Neural progenitor cell (in vitro differentiated cells): ENCODE results near the gene EPB41L3. TPM values are rescaled to one million over a fixed set of nuclear protein-coding genes. Genes with fewer than 3 reads are reported as not detected.

Experiments
- DNase-seq: peaks from one replicate; pipeline ENCODE4 v3.0.0-alpha.2; 2016; ENCODE audit warnings: low spot score
- H2AFZ ChIP-seq: fragments of 200-600 bp; sonication (generic); replicated peaks from 2 replicates; pipeline ENCODE4 v1.6.1; 2016; ENCODE audit warnings: antibody characterized with exemption
- H3F3A ChIP-seq: fragments of 200-600 bp; sonication (generic); 2 replicates; pipeline ENCODE4 v1.6.1; 2016; ENCODE audit warnings: antibody characterized with exemption, low read depth
- H3K27ac ChIP-seq: fragments of 200-600 bp; sonication (generic); 2 replicates; pipeline ENCODE4 v1.5.1; 2016; ENCODE audit warnings: mild to moderate bottlenecking
- H3K27me3 ChIP-seq: fragments of 200-600 bp; sonication (generic); 2 replicates; pipeline ENCODE4 v1.6.1; 2016; ENCODE audit warnings: mild to moderate bottlenecking, moderate library complexity
- H3K36me3 ChIP-seq: fragments of 200-600 bp; sonication (generic); 2 replicates; pipeline ENCODE4 v1.5.1; 2016
- H3K4me1 ChIP-seq: fragments of 200-600 bp; sonication (generic); 2 replicates; pipeline ENCODE4 v1.6.1; 2016; ENCODE audit warnings: mixed run types
- H3K4me2 ChIP-seq: fragments of 200-600 bp; sonication (generic); 2 replicates; pipeline ENCODE4 v1.6.1; 2016
- H3K4me3 ChIP-seq: fragments of 200-600 bp; sonication (generic); 2 replicates; pipeline ENCODE4 v1.5.1; 2016
- H3K79me2 ChIP-seq: fragments of 200-600 bp; sonication (generic); 2 replicates; pipeline ENCODE4 v1.6.1; 2016; ENCODE audit warnings: low read depth
- H3K9ac ChIP-seq: fragments of 200-600 bp; sonication (generic); 2 replicates; pipeline ENCODE4 v1.6.1; 2016
- H3K9me3 ChIP-seq: fragments of 200-600 bp; sonication (generic); 2 replicates; pipeline ENCODE4 v1.5.1; 2016; ENCODE audit warnings: low read depth
- H4K20me1 ChIP-seq: fragments of 200-600 bp; sonication (generic); 2 replicates; pipeline ENCODE4 v1.6.1; 2016; ENCODE audit warnings: low read depth
- H3K27ac Mint-ChIP-seq: 3 replicates; pipeline ENCODE4 v1.8.0; 2021; ENCODE audit warnings: mixed read lengths
- H3K27me3 Mint-ChIP-seq: 2 replicates; pipeline ENCODE4 v1.8.0; 2022; ENCODE audit warnings: low read depth, mild to moderate bottlenecking, inconsistent platforms, moderate library complexity, mixed read lengths; ENCODE audit not compliant: insufficient read depth
- H3K36me3 Mint-ChIP-seq: 3 replicates; pipeline ENCODE4 v1.8.0; 2021; ENCODE audit warnings: mixed read lengths
- H3K4me1 Mint-ChIP-seq: 3 replicates; pipeline ENCODE4 v1.8.0; 2021; ENCODE audit warnings: mixed read lengths
- H3K4me3 Mint-ChIP-seq: 3 replicates; pipeline ENCODE4 v1.8.0; 2021; ENCODE audit warnings: mild to moderate bottlenecking, moderate library complexity, mixed read lengths
- H3K9me3 Mint-ChIP-seq: 3 replicates; pipeline ENCODE4 v1.8.0; 2020; ENCODE audit warnings: mixed read lengths
- EZH2 ChIP-seq: fragments of 200-600 bp; sonication (generic); IDR thresholded peaks from 2 replicates; pipeline ENCODE4 v1.6.1; 2017; ENCODE audit warnings: antibody characterized with exemption, mild to moderate bottlenecking, moderate library complexity
- EZH2phosphoT487 ChIP-seq: fragments of 200-600 bp; sonication (generic); IDR thresholded peaks from 2 replicates; pipeline ENCODE4 v1.6.1; 2017; ENCODE audit warnings: antibody characterized with exemption
- total RNA-seq: library from RNA; depleted of rRNA; stranded (reverse); fragments of >200 nt; gene quantifications from 2 replicates; pipeline ENCODE4 v1.2.3, GENCODE V29; 2015; ENCODE audit warnings: low replicate concordance
- TF ChIP-seq, protein P1 (sequence below): fragments of 200-600 bp; sonication (generic); IDR thresholded peaks from 2 replicates; pipeline ENCODE4 v1.5.1; 2017; ENCODE audit warnings: antibody characterized with exemption, mild to moderate bottlenecking

Gene EPB41L3
- total RNA-seq, 1 donor from 2014 or later, result 8.6 TPM

DNA sequence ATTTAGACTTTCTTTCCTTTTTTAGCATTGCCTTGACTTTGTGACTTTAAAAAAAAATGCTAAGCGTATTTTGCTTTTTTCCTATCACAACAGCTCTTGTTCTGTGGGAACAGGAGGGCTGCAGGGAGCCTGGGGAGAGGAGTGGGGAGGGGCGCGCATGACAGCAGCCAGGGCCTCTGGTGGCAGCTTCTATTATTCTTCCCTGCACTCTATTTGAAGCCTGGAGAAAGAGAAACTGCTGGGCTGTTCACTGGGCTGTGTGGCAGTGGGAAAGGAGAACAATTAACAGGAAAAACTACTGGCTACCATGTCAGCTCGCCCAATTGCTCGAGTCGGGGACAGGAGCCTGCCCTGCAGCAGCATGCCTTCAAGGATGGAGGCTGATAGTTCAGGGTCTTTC lies 129.3 kb downstream of the EPB41L3 start:
- peak; percentile 77 for DNase-seq
- peak overlapping the region; percentile 54 for H3K4me3 Mint-ChIP-seq
- Histone ChIP-seq H3K9ac (no peak overlapping the region), H3K4me3 (no peak overlapping the region), H4K20me1 (no peaks in the 10 kb centered on the region), H3F3A (peaks cover 10% of the 10 kb centered on the region), H3K4me2 (peak overlapping the region; percentile 68), H3K9me3 (no peaks in the 10 kb centered on the region), H3K27me3 (no peaks in the 10 kb centered on the region), H3K27ac (no peak overlapping the region), H2AFZ (peak overlapping the region; percentile 54), H3K4me1 (peaks cover 24% of the 10 kb centered on the region), H3K36me3 (no peaks in the 10 kb centered on the region), H3K79me2 (no peaks in the 10 kb centered on the region)
- no peaks in the 10 kb centered on the region for H3K27me3 Mint-ChIP-seq
- no peaks in the 10 kb centered on the region for H3K9me3 Mint-ChIP-seq
- H3K27ac Mint-ChIP-seq, result peak overlapping the region; percentile 92
- peaks cover 36% of the 10 kb centered on the region for H3K4me1 Mint-ChIP-seq
- no peak for TF ChIP-seq EZH2phosphoT487
- TF ChIP-seq, protein P1, sequence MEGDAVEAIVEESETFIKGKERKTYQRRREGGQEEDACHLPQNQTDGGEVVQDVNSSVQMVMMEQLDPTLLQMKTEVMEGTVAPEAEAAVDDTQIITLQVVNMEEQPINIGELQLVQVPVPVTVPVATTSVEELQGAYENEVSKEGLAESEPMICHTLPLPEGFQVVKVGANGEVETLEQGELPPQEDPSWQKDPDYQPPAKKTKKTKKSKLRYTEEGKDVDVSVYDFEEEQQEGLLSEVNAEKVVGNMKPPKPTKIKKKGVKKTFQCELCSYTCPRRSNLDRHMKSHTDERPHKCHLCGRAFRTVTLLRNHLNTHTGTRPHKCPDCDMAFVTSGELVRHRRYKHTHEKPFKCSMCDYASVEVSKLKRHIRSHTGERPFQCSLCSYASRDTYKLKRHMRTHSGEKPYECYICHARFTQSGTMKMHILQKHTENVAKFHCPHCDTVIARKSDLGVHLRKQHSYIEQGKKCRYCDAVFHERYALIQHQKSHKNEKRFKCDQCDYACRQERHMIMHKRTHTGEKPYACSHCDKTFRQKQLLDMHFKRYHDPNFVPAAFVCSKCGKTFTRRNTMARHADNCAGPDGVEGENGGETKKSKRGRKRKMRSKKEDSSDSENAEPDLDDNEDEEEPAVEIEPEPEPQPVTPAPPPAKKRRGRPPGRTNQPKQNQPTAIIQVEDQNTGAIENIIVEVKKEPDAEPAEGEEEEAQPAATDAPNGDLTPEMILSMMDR, result peak; percentile 28
- H3K36me3 Mint-ChIP-seq, result no peaks in the 10 kb centered on the region

DNA sequence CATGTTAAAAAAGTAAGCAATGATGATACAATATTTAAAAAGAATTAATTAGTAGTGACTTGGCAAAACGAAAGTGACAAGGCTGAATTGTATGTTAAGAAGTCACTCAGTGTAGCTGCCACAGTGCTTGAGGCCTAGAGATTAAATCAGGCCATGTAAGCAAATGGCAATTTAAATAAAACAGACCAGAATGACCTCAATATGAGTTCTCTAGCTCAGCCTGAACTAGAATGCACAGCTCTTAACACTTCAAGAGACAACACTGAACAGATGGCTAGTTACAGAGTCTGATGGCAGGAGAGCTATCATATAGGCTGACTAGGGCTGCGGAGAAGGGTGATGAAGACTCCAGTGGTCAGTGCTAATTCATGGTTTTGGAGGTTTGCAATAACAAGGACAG lies 130.3 kb downstream of the EPB41L3 start:
- H3K36me3 ChIP-seq, result no peaks in the 10 kb centered on the region
- H3F3A ChIP-seq, result peaks cover 10% of the 10 kb centered on the region
- H3K4me2 ChIP-seq, result no peak overlapping the region
- no peaks in the 10 kb centered on the region for H3K79me2 ChIP-seq
- peaks cover 24% of the 10 kb centered on the region for H3K4me1 ChIP-seq
- H3K4me3 ChIP-seq, result no peak overlapping the region
- no peak overlapping the region for H3K9ac ChIP-seq
- Mint-ChIP-seq H3K4me3 (no peak overlapping the region), H3K27ac (peak overlapping the region; percentile 79), H3K27me3 (no peaks in the 10 kb centered on the region), H3K36me3 (no peaks in the 10 kb centered on the region), H3K4me1 (peaks cover 36% of the 10 kb centered on the region), H3K9me3 (no peaks in the 10 kb centered on the region)
- TF ChIP-seq, protein P1, result no peak
- TF ChIP-seq EZH2phosphoT487 (no peak), EZH2 (no peak)
- no peaks in the 10 kb centered on the region for H4K20me1 ChIP-seq
- no peaks in the 10 kb centered on the region for H3K27me3 ChIP-seq
- H3K27ac ChIP-seq, result no peak overlapping the region
- H3K9me3 ChIP-seq, result no peaks in the 10 kb centered on the region
- no peak overlapping the region for H2AFZ ChIP-seq
- DNase-seq, result no peak

DNA sequence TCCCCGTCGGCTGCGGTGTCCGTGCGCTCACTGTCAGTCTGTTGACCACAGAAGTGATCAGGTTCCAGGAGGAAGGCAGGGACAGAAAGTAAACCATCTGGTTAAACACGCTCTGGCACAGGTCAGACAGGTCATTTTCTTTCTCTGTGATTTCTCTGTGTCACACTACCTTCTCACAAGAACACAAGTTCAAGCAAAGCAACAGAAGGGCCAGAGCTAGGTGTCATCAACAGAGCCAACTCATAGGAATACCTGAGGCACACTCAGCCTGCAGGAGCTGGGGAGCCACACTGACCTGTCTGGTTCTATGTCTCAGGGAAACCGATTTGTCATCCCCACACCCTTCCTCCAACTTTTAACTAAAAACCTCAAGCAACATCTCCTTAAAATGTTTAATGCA lies 133.2 kb downstream of the EPB41L3 start:
- Histone ChIP-seq H2AFZ (peak overlapping the region; percentile 48), H3K27me3 (no peaks in the 10 kb centered on the region), H3K9me3 (no peaks in the 10 kb centered on the region), H3K9ac (no peak overlapping the region), H3K4me2 (no peak overlapping the region), H3F3A (peaks cover 10% of the 10 kb centered on the region), H3K4me1 (peaks cover 24% of the 10 kb centered on the region), H3K36me3 (no peaks in the 10 kb centered on the region), H3K27ac (no peak overlapping the region), H4K20me1 (no peaks in the 10 kb centered on the region), H3K79me2 (no peaks in the 10 kb centered on the region), H3K4me3 (no peak overlapping the region)
- Mint-ChIP-seq H3K4me1 (peaks cover 24% of the 10 kb centered on the region), H3K27me3 (no peaks in the 10 kb centered on the region), H3K4me3 (no peak overlapping the region), H3K36me3 (no peaks in the 10 kb centered on the region), H3K27ac (no peak overlapping the region), H3K9me3 (no peaks in the 10 kb centered on the region)
- TF ChIP-seq EZH2, result no peak
- no peak for TF ChIP-seq EZH2phosphoT487
- no peak for DNase-seq

DNA sequence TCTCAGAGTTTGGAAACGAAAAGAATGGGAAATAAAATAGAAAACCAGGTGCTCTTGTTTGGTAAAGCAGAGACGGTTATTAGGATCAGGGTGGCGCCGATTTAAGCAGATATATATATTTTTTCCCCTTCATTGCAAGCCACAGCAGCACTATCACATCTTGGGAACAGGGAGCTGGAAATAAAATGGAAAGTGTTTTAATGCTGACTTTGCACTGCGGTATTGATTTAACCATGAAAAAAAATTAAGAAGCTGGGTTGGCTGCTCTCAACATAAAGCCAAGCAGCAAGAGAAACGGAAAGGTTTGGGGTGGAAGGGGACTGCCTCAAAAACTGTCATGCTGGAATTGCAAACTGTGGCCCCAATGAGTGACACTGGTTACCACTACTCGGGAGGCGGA lies 145.5 kb downstream of the EPB41L3 start:
- Histone ChIP-seq H2AFZ (no peak overlapping the region), H3K9ac (no peak overlapping the region)

More for the DNA sequence above, 145.5 kb downstream of the EPB41L3 start:
- H3K9me3 ChIP-seq, result no peaks in the 10 kb centered on the region
- H4K20me1 ChIP-seq, result no peaks in the 10 kb centered on the region
- no peaks in the 10 kb centered on the region for H3K4me1 ChIP-seq
- H3K4me2 ChIP-seq, result no peak overlapping the region
- TF ChIP-seq, protein P1, result no peak
- TF ChIP-seq EZH2, result no peak
- TF ChIP-seq EZH2phosphoT487, result no peak
- H3K27me3 ChIP-seq, result no peaks in the 10 kb centered on the region
- no peaks in the 10 kb centered on the region for H3K4me1 Mint-ChIP-seq
- no peak overlapping the region for H3K27ac Mint-ChIP-seq
- H3K4me3 ChIP-seq, result no peak overlapping the region
- H3K4me3 Mint-ChIP-seq, result no peak overlapping the region
- DNase-seq, result no peak
- H3K36me3 ChIP-seq, result no peaks in the 10 kb centered on the region
- H3F3A ChIP-seq, result no peaks in the 10 kb centered on the region
- no peaks in the 10 kb centered on the region for H3K9me3 Mint-ChIP-seq
- H3K27ac ChIP-seq, result no peak overlapping the region
- H3K79me2 ChIP-seq, result no peaks in the 10 kb centered on the region
- H3K27me3 Mint-ChIP-seq, result peaks cover 5% of the 10 kb centered on the region
- H3K36me3 Mint-ChIP-seq, result peaks cover 7% of the 10 kb centered on the region
